ENCODE measurements around the gene ARRDC4.

ARRDC4 gene

GRCh38 chr15:98003518-98003917, 43.0 kb downstream of the ARRDC4 start:
- no peaks in the 10 kb centered on the region for H3K9me3 Mint-ChIP-seq
- TF ChIP-seq, protein P1, sequence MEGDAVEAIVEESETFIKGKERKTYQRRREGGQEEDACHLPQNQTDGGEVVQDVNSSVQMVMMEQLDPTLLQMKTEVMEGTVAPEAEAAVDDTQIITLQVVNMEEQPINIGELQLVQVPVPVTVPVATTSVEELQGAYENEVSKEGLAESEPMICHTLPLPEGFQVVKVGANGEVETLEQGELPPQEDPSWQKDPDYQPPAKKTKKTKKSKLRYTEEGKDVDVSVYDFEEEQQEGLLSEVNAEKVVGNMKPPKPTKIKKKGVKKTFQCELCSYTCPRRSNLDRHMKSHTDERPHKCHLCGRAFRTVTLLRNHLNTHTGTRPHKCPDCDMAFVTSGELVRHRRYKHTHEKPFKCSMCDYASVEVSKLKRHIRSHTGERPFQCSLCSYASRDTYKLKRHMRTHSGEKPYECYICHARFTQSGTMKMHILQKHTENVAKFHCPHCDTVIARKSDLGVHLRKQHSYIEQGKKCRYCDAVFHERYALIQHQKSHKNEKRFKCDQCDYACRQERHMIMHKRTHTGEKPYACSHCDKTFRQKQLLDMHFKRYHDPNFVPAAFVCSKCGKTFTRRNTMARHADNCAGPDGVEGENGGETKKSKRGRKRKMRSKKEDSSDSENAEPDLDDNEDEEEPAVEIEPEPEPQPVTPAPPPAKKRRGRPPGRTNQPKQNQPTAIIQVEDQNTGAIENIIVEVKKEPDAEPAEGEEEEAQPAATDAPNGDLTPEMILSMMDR (IDR thresholded peaks at IDR 0.05): no peak
- H3K27me3 Mint-ChIP-seq (ENCODE audit: low read depth, poor library complexity): no peaks in the 10 kb centered on the region
- no peaks in the 10 kb centered on the region for H3K36me3 Mint-ChIP-seq (ENCODE audit: low read depth)
- H3K4me1 Mint-ChIP-seq: peaks cover 1% of the 10 kb centered on the region
- H3K27ac Mint-ChIP-seq: no peak overlapping the region
- no peak overlapping the region for H3K4me3 Mint-ChIP-seq
- DNase-seq: no peak

DNA sequence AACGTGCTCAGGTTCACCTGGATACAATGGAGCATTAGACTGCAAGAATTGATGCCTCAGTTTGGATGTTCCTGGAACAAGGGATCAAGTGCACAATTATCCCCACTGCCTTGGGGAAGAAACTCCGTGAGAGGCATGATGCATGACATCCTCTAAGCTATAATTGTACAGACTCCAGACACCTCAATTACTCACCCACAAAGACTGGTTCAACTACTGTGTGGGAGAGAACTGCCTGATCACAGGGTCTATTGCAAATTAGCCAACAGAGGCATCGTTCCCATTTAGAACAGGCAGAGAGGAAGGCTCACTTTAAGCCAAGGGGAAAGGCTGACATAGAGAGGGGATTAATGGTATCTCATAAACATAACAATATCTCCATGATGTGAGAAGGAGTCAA, 43.5 kb downstream of the ARRDC4 start:
- H3K4me1 Mint-ChIP-seq: no peaks in the 10 kb centered on the region
- TF ChIP-seq, protein P1 (IDR thresholded peaks at IDR 0.05): no peak
- H3K27me3 Mint-ChIP-seq (ENCODE audit: low read depth, poor library complexity): no peaks in the 10 kb centered on the region
- no peak overlapping the region for H3K4me3 Mint-ChIP-seq
- H3K9me3 Mint-ChIP-seq: no peaks in the 10 kb centered on the region
- no peak for DNase-seq
- no peak overlapping the region for H3K27ac Mint-ChIP-seq
- H3K36me3 Mint-ChIP-seq (ENCODE audit: low read depth): no peaks in the 10 kb centered on the region

DNA sequence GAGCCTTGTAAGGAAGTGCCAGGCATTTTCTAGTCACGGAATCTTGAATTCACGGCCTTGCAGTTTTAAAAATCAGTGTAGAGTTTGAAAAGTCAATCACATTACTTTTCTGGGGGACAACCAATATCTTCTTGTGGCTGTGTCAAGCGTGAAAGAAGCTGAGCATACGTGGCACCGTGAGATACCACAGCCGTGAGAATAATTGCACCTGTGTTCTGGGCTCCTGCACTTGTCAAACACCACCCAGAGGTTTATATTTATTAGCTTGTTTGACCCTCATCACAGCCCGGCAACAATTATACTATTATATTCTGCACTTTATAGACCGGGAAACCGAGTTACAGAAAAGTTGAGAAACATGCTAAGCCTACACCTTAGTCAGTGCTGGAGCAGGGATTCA, 45.2 kb downstream of the ARRDC4 start:
- TF ChIP-seq, protein P1 (IDR thresholded peaks at IDR 0.05): no peak
- DNase-seq: no peak
- Mint-ChIP-seq H3K4me3 (no peak overlapping the region), H3K9me3 (no peaks in the 10 kb centered on the region), H3K4me1 (no peaks in the 10 kb centered on the region), H3K36me3 (ENCODE audit: low read depth) (no peaks in the 10 kb centered on the region), H3K27me3 (ENCODE audit: low read depth, poor library complexity) (peaks cover 3% of the 10 kb centered on the region), H3K27ac (no peak overlapping the region)

- no peak for DNase-seq
These were observed 48.7 kb downstream of the ARRDC4 start for GRCh38 chr15:98009169-98009568.

DNA sequence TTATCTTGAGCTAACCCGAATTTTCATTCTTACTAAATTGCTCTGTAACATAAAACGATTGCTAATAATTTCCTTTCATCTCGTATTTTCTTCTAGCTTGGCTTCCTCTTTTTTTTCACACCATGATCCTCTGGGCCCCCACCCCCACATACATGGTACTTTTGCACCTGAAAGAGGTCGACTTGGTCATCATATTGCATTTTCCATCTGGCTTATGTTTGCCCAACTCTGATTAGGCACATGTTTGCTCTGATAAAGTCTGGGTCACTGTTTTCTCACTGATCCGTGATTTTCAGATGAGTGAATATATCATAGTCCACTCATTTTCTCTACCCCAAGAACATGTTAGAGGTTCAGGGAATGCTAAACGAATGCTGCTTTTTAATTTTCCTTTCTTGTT, 49.5 kb downstream of the ARRDC4 start:
- Mint-ChIP-seq H3K4me1 (no peaks in the 10 kb centered on the region), H3K36me3 (ENCODE audit: low read depth) (no peaks in the 10 kb centered on the region), H3K4me3 (no peak overlapping the region), H3K9me3 (no peaks in the 10 kb centered on the region), H3K27me3 (ENCODE audit: low read depth, poor library complexity) (peaks cover 7% of the 10 kb centered on the region), H3K27ac (no peak overlapping the region)
- DNase-seq: no peak
- TF ChIP-seq, protein P1 (IDR thresholded peaks at IDR 0.05): no peak

More at GRCh38 chr15:98009169-98009568, 48.7 kb downstream of the ARRDC4 start:
- H3K9me3 Mint-ChIP-seq: no peaks in the 10 kb centered on the region
- H3K36me3 Mint-ChIP-seq (ENCODE audit: low read depth): no peaks in the 10 kb centered on the region
- H3K27me3 Mint-ChIP-seq (ENCODE audit: low read depth, poor library complexity): peaks cover 7% of the 10 kb centered on the region
- H3K4me3 Mint-ChIP-seq: no peak overlapping the region
- H3K27ac Mint-ChIP-seq: no peak overlapping the region
- H3K4me1 Mint-ChIP-seq: no peaks in the 10 kb centered on the region
- TF ChIP-seq, protein P1 (IDR thresholded peaks at IDR 0.05): no peak

GRCh38 chr15:98012354-98012753, 51.9 kb downstream of the ARRDC4 start:
- DNase-seq: no peak
- H3K27ac Mint-ChIP-seq: no peak overlapping the region
- H3K36me3 Mint-ChIP-seq (ENCODE audit: low read depth): no peaks in the 10 kb centered on the region
- no peaks in the 10 kb centered on the region for H3K9me3 Mint-ChIP-seq
- TF ChIP-seq, protein P1 (IDR thresholded peaks at IDR 0.05): no peak
- H3K4me1 Mint-ChIP-seq: no peaks in the 10 kb centered on the region
- H3K27me3 Mint-ChIP-seq (ENCODE audit: low read depth, poor library complexity): peaks cover 7% of the 10 kb centered on the region
- H3K4me3 Mint-ChIP-seq: no peak overlapping the region
